RWPE1 (cell line): ENCODE data around the gene GFOD1.
A peak's percentile ranks its signal among the peaks of the same experiment; 100 is the strongest.

Source experiments
- CTCF ChIA-PET: fragments of 350-600 bp; sonication (Branson Sonifier 250); formaldehyde crosslinking; extraction: SDS; loops from one replicate; lab custom pipeline; 2021; lab: Yijun Ruan, JAX
- POLR2A ChIA-PET: fragments of 400-600 bp; formaldehyde crosslinking; extraction: SDS; loops from one replicate; lab custom pipeline; 2020; ENCODE audit warnings: antibody characterized with exemption; ENCODE audit not compliant: low non-redundant PET; lab: Yijun Ruan, JAX
- DNase-seq: peaks from one replicate; pipeline ENCODE4 v3.0.0; 2012; ENCODE audit warnings: low spot score
- H3K27ac ChIP-seq: fragments of 450-650 bp; 2 replicates; pipeline ENCODE4 v1.5.1; 2017
- CTCF ChIP-seq: fragments of 450-650 bp; conservative IDR thresholded peaks from 2 replicates; pipeline ENCODE4 v1.5.1; 2017; ENCODE audit warnings: low read depth, mild to moderate bottlenecking

The GFOD1 gene

DNA sequence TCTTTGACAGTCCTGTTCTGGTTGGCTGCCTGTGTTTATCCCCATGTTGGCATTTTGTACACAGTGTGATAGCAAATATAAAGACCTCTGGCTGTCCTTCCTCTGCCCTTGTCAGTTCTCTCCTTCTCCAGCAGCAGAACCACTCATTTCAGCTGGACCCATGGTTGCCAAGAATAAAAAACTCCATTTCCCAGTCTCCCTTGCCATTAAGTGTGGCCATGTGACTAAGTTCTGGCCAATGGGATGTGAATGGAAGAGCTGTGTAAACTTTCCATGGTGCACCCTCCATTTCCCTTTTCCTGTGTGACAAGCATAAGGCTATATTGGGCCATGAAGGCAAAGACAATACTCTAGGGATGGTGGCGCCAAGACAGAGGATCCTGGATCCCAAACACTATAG lies 80.6 kb downstream of the GFOD1 start:
- CTCF ChIA-PET: interaction anchor here (1.0 kb wide), 1 partner anchor 79 kb away, joined by 4 read pairs; no protein-coding TSS in a partner anchor
- no peak for TF ChIP-seq CTCF
- POLR2A ChIA-PET: no interaction called here
- no peak for DNase-seq
- H3K27ac ChIP-seq: peak overlapping the region; percentile 66

DNA sequence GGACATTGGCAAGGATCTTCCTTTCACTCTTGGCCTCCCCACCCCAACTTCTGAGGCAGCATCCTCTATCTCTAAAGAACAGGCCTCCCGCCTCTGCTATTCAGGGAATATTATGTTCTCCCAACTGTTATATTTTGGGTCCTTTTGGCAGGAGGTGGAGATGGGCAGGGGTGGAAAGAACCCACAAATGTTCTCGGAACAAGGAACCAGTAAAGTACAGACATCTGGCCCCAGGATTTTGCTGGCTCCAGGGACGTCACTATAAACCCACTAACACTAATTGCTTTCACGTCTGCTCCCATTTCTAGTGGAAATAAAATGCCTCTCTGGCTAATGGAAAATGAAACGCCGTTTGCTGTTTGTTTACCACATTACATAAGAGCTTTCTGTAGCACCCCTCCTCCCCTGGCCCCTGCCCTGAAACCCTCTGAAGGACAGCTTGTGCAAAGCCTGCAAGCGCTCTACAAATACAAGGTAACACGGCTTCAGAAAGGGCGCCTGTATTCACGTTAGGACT lies 81.4 kb downstream of the GFOD1 start:
- no peak for DNase-seq
- no peak for TF ChIP-seq CTCF
- ChIA-PET POLR2A (no interaction called here), CTCF (no interaction called here)
- H3K27ac ChIP-seq: no peak overlapping the region

- no peak for TF ChIP-seq CTCF
- ChIA-PET CTCF (no interaction called here), POLR2A (no interaction called here)
- no peak overlapping the region for H3K27ac ChIP-seq
- DNase-seq: no peak
These were observed 82.5 kb downstream of the GFOD1 start for GRCh38 chr6:13404892-13405254.

GRCh38 chr6:13404228-13404891 lies 83.0 kb downstream of the GFOD1 start:
- TF ChIP-seq CTCF: no peak
- H3K27ac ChIP-seq: no peak overlapping the region
- ChIA-PET POLR2A (no interaction called here), CTCF (no interaction called here)
- DNase-seq: no peak

DNA sequence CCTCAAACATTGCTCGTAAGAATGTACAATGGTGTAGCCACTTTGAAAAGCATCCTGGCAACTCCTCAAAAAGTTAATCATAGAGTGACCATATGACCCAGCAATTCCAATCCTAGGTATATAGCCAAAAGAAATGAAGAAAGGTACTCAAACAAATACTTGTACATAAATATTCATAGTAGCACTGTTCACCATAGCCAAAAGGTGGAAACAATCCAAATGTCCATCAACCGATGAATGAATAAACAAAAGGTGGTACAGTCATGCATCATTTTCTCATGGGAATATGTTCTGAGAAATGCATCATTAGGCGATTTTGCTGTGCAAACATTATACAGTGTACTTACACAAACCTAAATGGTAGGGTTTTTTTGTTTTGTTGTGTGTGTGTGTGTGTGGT lies 84.7 kb downstream of the GFOD1 start:
- no peak for DNase-seq
- CTCF ChIA-PET: no interaction called here
- POLR2A ChIA-PET: no interaction called here
- no peak for TF ChIP-seq CTCF
- H3K27ac ChIP-seq: no peak overlapping the region

DNA sequence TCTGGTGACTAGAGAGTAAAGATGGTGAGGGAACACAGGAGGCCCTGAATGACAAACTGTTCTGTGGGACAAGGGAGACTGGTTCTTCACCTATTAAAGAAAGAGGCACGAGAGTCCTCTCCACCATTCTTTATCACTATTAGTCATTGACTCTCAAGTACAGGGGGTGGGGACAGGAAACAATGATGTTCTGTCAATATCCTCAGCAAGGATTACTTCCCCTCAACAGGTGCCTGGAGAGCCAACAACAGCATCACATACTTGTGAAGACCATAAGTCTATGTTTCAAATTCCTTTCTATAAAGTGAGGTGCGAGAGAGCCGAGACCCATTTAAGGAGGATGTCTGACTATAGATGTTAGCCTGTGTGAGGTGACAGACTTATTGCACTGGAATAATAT lies 86.6 kb downstream of the GFOD1 start:
- ChIA-PET POLR2A (no interaction called here), CTCF (interaction anchor here (0.5 kb wide), 1 partner anchor 174 kb away, joined by 3 read pairs; no protein-coding TSS in a partner anchor)
- no peak for TF ChIP-seq CTCF
- no peak for DNase-seq
- no peak overlapping the region for H3K27ac ChIP-seq
